GM18951 (cell line): ENCODE measurements around the gene GRAMD1B.
"Not testable (repeated sequence)": the region's sequence is repeated elsewhere in the genome, so short reads cannot be mapped to it uniquely, and the experiment has no call there.

Experiments
- POLR2A ChIP-seq: IDR thresholded peaks from 4 replicates; pipeline ENCODE4 v1.6.1; 2011; ENCODE audit warnings: mild to moderate bottlenecking; ENCODE audit not compliant: insufficient read length, insufficient read depth; ENCODE audit errors: extremely low read depth
- in situ Hi-C: fragments of 300-500 bp; cut with MboI; formaldehyde crosslinking; loops from one replicate; pipeline ENCODE4 v1.12.0; 2022; ENCODE audit warnings: low sequenced_read_pairs, mixed read lengths, inconsistent platforms; ENCODE audit not compliant: unreplicated experiment

The GRAMD1B gene

GRCh38 chr11:123441161-123441560, 11.1 kb downstream of the GRAMD1B start:
- TF ChIP-seq POLR2A: no peak
- in situ Hi-C loops: no loop called here

- in situ Hi-C loops: no loop called here
- TF ChIP-seq POLR2A: no peak
These were observed 14.0 kb downstream of the GRAMD1B start for GRCh38 chr11:123443851-123444623.

- no peak for TF ChIP-seq POLR2A
These were observed 18.8 kb downstream of the GRAMD1B start for GRCh38 chr11:123448823-123449222.

GRCh38 chr11:123449436-123449835, 19.4 kb downstream of the GRAMD1B start:
- in situ Hi-C loops: no loop called here
- no peak for TF ChIP-seq POLR2A

More at GRCh38 chr11:123448823-123449222, 18.8 kb downstream of the GRAMD1B start:
- in situ Hi-C loops: no loop called here

GRCh38 chr11:123450623-123451022, 20.6 kb downstream of the GRAMD1B start:
- in situ Hi-C loops: no loop called here

GRCh38 chr11:123451183-123451781, 21.2 kb downstream of the GRAMD1B start:
- in situ Hi-C loops: no loop called here
- TF ChIP-seq POLR2A: no peak

More at GRCh38 chr11:123450623-123451022, 20.6 kb downstream of the GRAMD1B start:
- no peak for TF ChIP-seq POLR2A

- in situ Hi-C loops: no loop called here
- no peak for TF ChIP-seq POLR2A
These were observed 22.7 kb downstream of the GRAMD1B start for GRCh38 chr11:123452794-123453193.

GRCh38 chr11:123454060-123454651, 24.1 kb downstream of the GRAMD1B start:
- no peak for TF ChIP-seq POLR2A
- in situ Hi-C loops: no loop called here

GRCh38 chr11:123454796-123455195, 24.7 kb downstream of the GRAMD1B start:
- in situ Hi-C loops: no loop called here
- no peak for TF ChIP-seq POLR2A

- in situ Hi-C loops: not testable (repeated sequence)
These were observed 26.4 kb downstream of the GRAMD1B start for GRCh38 chr11:123456448-123456847.

GRCh38 chr11:123457187-123457770, 27.2 kb downstream of the GRAMD1B start:
- in situ Hi-C loops: no loop called here

GRCh38 chr11:123458501-123458900, 28.4 kb downstream of the GRAMD1B start:
- TF ChIP-seq POLR2A: no peak
- in situ Hi-C loops: no loop called here

More at GRCh38 chr11:123457187-123457770, 27.2 kb downstream of the GRAMD1B start:
- TF ChIP-seq POLR2A: no peak

- no peak for TF ChIP-seq POLR2A
- in situ Hi-C loops: no loop called here
These were observed 30.1 kb downstream of the GRAMD1B start for GRCh38 chr11:123460012-123460700.
